H1 (cell line): ENCODE data around the gene AOAH. TPM values are rescaled to one million over a fixed set of nuclear protein-coding genes. Genes with fewer than 3 reads are reported as not detected.

Source experiments
- CTCF ChIA-PET: fragments of 300-600 bp; sonication (Branson Sonifier 250); formaldehyde crosslinking; loops from one replicate; lab custom pipeline; 2021; ENCODE audit not compliant: partially characterized antibody; lab: Charles Lee
- POLR2A ChIA-PET: fragments of 300-600 bp; sonication (Branson Sonifier 250); formaldehyde crosslinking; loops from one replicate; lab custom pipeline; 2021; ENCODE audit warnings: inconsistent platforms; ENCODE audit not compliant: partially characterized antibody; lab: Charles Lee
- DNase-seq, 2 experiments: peaks; one replicate each; pipeline versions ENCODE4 v3.0.0 to v3.0.0-alpha.2; 2010 to 2022; ENCODE audit warnings: low spot score in 2 of 2, low read depth in 1 of 2, mixed read lengths in 1 of 2
- FAIRE-seq: peaks from 2 replicates; lab custom pipeline; 2011; peaks lifted over from hg19 to GRCh38; lab: Jason Lieb, UNC
- H2AFZ ChIP-seq: 2 replicates; pipeline ENCODE4 v1.8.1; 2012; ENCODE audit warnings: low read length, inconsistent platforms
- H2AK5ac ChIP-seq: 2 replicates; pipeline ENCODE4 v1.6.1; 2013; ENCODE audit warnings: low read depth, low read length
- H2BK120ac ChIP-seq: replicated peaks from 2 replicates; pipeline ENCODE3; 2013; ENCODE audit warnings: low read depth, low read length, inconsistent platforms
- H2BK12ac ChIP-seq: 2 replicates; pipeline ENCODE4 v1.6.1; 2013; ENCODE audit warnings: low read depth, low read length
- H2BK15ac ChIP-seq: 2 replicates; pipeline ENCODE4 v1.6.1; 2013; ENCODE audit warnings: low read length
- H2BK20ac ChIP-seq: 2 replicates; pipeline ENCODE4 v1.6.1; 2013; ENCODE audit warnings: low read length
- H2BK5ac ChIP-seq: 2 replicates; pipeline ENCODE4 v1.6.1; 2013; ENCODE audit warnings: low read depth, low read length
- H3K14ac ChIP-seq: 2 replicates; pipeline ENCODE4 v1.6.1; 2013; ENCODE audit warnings: inconsistent platforms; ENCODE audit not compliant: insufficient read length
- H3K18ac ChIP-seq: 2 replicates; pipeline ENCODE4 v1.6.1; 2013; ENCODE audit warnings: low read length; ENCODE audit errors: extremely low read depth
- H3K23ac ChIP-seq: 2 replicates; pipeline ENCODE4 v1.6.1; 2013; ENCODE audit warnings: inconsistent platforms; ENCODE audit not compliant: insufficient read length
- H3K23me2 ChIP-seq: 2 replicates; pipeline ENCODE4 v1.6.1; 2013; ENCODE audit warnings: low read depth, low read length
- H3K27ac ChIP-seq: 2 replicates; pipeline ENCODE4 v1.6.1; 2011; ENCODE audit warnings: low read depth, low read length, inconsistent platforms
- H3K27me3 ChIP-seq, 4 experiments: replicated peaks in 1 of 4; 1 replicate in 1 of 4; 2 replicates in 3 of 4; pipeline versions ENCODE4 v1.6.1 to v1.8.1; 2011 to 2013; ENCODE audit warnings: low read length in 3 of 4, mild to moderate bottlenecking in 3 of 4, inconsistent platforms in 2 of 4, mixed read lengths in 2 of 4, moderate library complexity in 1 of 4; ENCODE audit not compliant: control insufficient read depth in 3 of 4, insufficient read depth in 3 of 4; ENCODE audit errors: extremely low read depth in 1 of 4
- H3K36me3 ChIP-seq, 4 experiments: 2 replicates each; pipeline versions ENCODE4 v1.6.1 to v1.8.1; 2011 to 2013; ENCODE audit warnings: mild to moderate bottlenecking in 4 of 4, low read length in 3 of 4, moderate library complexity in 2 of 4, control low read depth in 1 of 4, inconsistent platforms in 1 of 4; ENCODE audit not compliant: insufficient read depth in 4 of 4, control insufficient read depth in 2 of 4
- H3K4ac ChIP-seq: replicated peaks from 2 replicates; pipeline ENCODE3; 2013; ENCODE audit warnings: low read length, low read depth, mixed read lengths, inconsistent platforms; ENCODE audit not compliant: insufficient read length
- H3K4me1 ChIP-seq, 4 experiments: replicated peaks in 1 of 4; 1 replicate in 1 of 4; 2 replicates in 3 of 4; pipeline versions ENCODE4 v1.6.1 to v1.8.1; 2011 to 2013; ENCODE audit warnings: low read length in 3 of 4, inconsistent platforms in 2 of 4, mixed read lengths in 1 of 4; ENCODE audit not compliant: insufficient read depth in 4 of 4, control insufficient read depth in 3 of 4
- H3K4me2 ChIP-seq, 2 experiments: 2 replicates each; pipeline versions ENCODE4 v1.6.1 to v1.8.1; 2011 to 2013; ENCODE audit warnings: low read depth in 2 of 2, low read length in 2 of 2, control low read depth in 1 of 2, inconsistent platforms in 1 of 2, mild to moderate bottlenecking in 1 of 2; ENCODE audit not compliant: insufficient read depth in 1 of 2
- H3K4me3 ChIP-seq, 4 experiments: fragments of 200-600, 300-600 bp in 1 of 4; sonication (generic), shearing (Covaris generic), sonication (Bioruptor Twin) in 1 of 4; 2 replicates each; pipeline versions ENCODE4 v1.5.1 to v1.8.1; 2011 to 2016; ENCODE audit warnings: low read length in 4 of 4, low read depth in 3 of 4, control low read depth in 2 of 4, inconsistent platforms in 2 of 4, mild to moderate bottlenecking in 2 of 4, mixed read lengths in 1 of 4, moderate library complexity in 1 of 4; ENCODE audit not compliant: insufficient read depth in 2 of 4; ENCODE audit errors: extremely low read depth in 1 of 4
- H3K56ac ChIP-seq: replicated peaks from 2 replicates; pipeline ENCODE3; 2013; ENCODE audit warnings: low read depth, mild to moderate bottlenecking, mixed read lengths, low read length, inconsistent platforms; ENCODE audit not compliant: insufficient read length
- H3K79me1 ChIP-seq: 2 replicates; pipeline ENCODE4 v1.6.1; 2013; ENCODE audit warnings: low read depth, low read length, control low read depth
- H3K79me2 ChIP-seq, 2 experiments: 2 replicates each; pipeline versions ENCODE4 v1.6.1 to v1.8.1; 2012 to 2013; ENCODE audit warnings: low read length in 2 of 2, mild to moderate bottlenecking in 2 of 2, inconsistent platforms in 1 of 2; ENCODE audit not compliant: insufficient read depth in 2 of 2, control insufficient read depth in 1 of 2
- H3K9ac ChIP-seq, 4 experiments: replicated peaks in 1 of 4; 1 replicate in 1 of 4; 2 replicates in 3 of 4; pipeline versions ENCODE4 v1.6.1 to v1.8.1; 2011 to 2013; ENCODE audit warnings: low read depth in 3 of 4, low read length in 3 of 4, control low read depth in 2 of 4, mild to moderate bottlenecking in 2 of 4, moderate library complexity in 2 of 4, inconsistent platforms in 1 of 4; ENCODE audit errors: extremely low read depth in 1 of 4
- H3K9me3 ChIP-seq, 2 experiments: 2 replicates each; pipeline versions ENCODE4 v1.6.1 to v1.8.1; 2012 to 2013; ENCODE audit warnings: mild to moderate bottlenecking in 2 of 2, moderate library complexity in 2 of 2, control low read depth in 1 of 2, inconsistent platforms in 1 of 2, low read depth in 1 of 2, low read length in 1 of 2, mixed read lengths in 1 of 2; ENCODE audit not compliant: insufficient read depth in 2 of 2
- H4K20me1 ChIP-seq, 2 experiments: replicated peaks in 1 of 2; 2 replicates each; pipeline versions ENCODE3 to v1.8.1; 2011 to 2013; ENCODE audit warnings: inconsistent platforms in 2 of 2, low read length in 2 of 2, mild to moderate bottlenecking in 1 of 2; ENCODE audit not compliant: insufficient read depth in 2 of 2, control insufficient read depth in 1 of 2
- H4K5ac ChIP-seq: 2 replicates; pipeline ENCODE4 v1.6.1; 2013; ENCODE audit warnings: low read length, low read depth, mixed read lengths, inconsistent platforms; ENCODE audit not compliant: insufficient read length
- H4K8ac ChIP-seq: 2 replicates; pipeline ENCODE4 v1.8.0; 2013; ENCODE audit warnings: mild to moderate bottlenecking, moderate library complexity, low read length, inconsistent platforms; ENCODE audit not compliant: insufficient read depth; ENCODE audit errors: extremely low read depth
- H4K91ac ChIP-seq: replicated peaks from 2 replicates; pipeline ENCODE3; 2013; ENCODE audit warnings: low read length, mixed read lengths, inconsistent platforms; ENCODE audit not compliant: insufficient read length
- CBX5 ChIP-seq: fragments of 300-800, 300-1000 bp; sonication (generic); IDR thresholded peaks from 2 replicates; pipeline ENCODE4 v1.7.1; 2016; ENCODE audit warnings: antibody characterized with exemption, low read length, low read depth
- E2F6 ChIP-seq: IDR thresholded peaks from 2 replicates; pipeline ENCODE4 v1.6.1; 2012; ENCODE audit warnings: inconsistent platforms
- HDAC6 ChIP-seq: IDR thresholded peaks from one replicate; pipeline ENCODE4 v1.7.1; 2012; ENCODE audit warnings: low read depth, mild to moderate bottlenecking, inconsistent platforms, low read length, moderate library complexity
- KDM4A ChIP-seq: IDR thresholded peaks from one replicate; pipeline ENCODE4 v1.7.1; 2012; ENCODE audit warnings: low read depth, mild to moderate bottlenecking, moderate library complexity, low read length, inconsistent platforms; ENCODE audit not compliant: severe bottlenecking
- RAD21 ChIP-seq, 2 experiments: IDR thresholded peaks in 1 of 2; conservative IDR thresholded peaks in 1 of 2; 2 replicates each; pipeline ENCODE4 v1.6.1; 2011; ENCODE audit warnings: low read depth in 2 of 2, low read length in 2 of 2, improper control_type of control experiment in 1 of 2, inconsistent platforms in 1 of 2, mild to moderate bottlenecking in 1 of 2, moderate library complexity in 1 of 2
- TEAD4 ChIP-seq: IDR thresholded peaks from 2 replicates; pipeline ENCODE4 v1.6.1; 2012; ENCODE audit warnings: low read depth, low read length, inconsistent platforms, mixed read lengths
- YY1 ChIP-seq: IDR thresholded peaks from 2 replicates; pipeline ENCODE4 v1.6.1; 2011; ENCODE audit warnings: low read depth, mild to moderate bottlenecking, low read length
- WGBS, 2 experiments: shearing (Covaris generic) in 1 of 2; methylation state at CpG; one replicate each; pipeline versions ENCODE4 v1.1.6 to v1.1.7; 2013 to 2015; ENCODE audit warnings: low lambda C conversion rate in 2 of 2, mixed read lengths in 2 of 2, inconsistent platforms in 1 of 2, low coverage in 1 of 2, missing lambda C conversion rate in 1 of 2; ENCODE audit not compliant: insufficient replicate concordance in 2 of 2, insufficient coverage in 1 of 2, insufficient read length in 1 of 2; ENCODE audit errors: extremely low coverage in 1 of 2, missing lambda C conversion rate in 1 of 2; 5-methylcytosine and 5-hydroxymethylcytosine counted together
- polyA plus RNA-seq, 7 experiments: library from polyadenylated mRNA; depleted of rRNA in 3 of 7; stranded (reverse) in 5 of 7; unstranded in 2 of 7; fragments of >200 nt in 5 of 7; fragments of 200-250 nt in 2 of 7; gene quantifications; 1 replicate in 5 of 7; 2 replicates in 1 of 7; 4 replicates in 1 of 7; pipeline versions ENCODE4 v1.2.1 to v1.2.3, GENCODE V29; 2011 to 2013; ENCODE audit warnings: missing spikeins in 2 of 7, mixed read lengths in 2 of 7
- total RNA-seq: library from RNA; stranded (reverse); fragmentation: NEBNext Ultra II Directional; extraction: Animal tissue kit (Norgen Biotek cat#: 25700); gene quantifications from 2 replicates; pipeline ENCODE4 v1.2.1, GENCODE V29; 2021

Gene AOAH
- total and polyA plus RNA-seq, 2 of the 8 experiments (the other 6 are each of a cell fraction or from before 2014, with no cell fraction given), result 0.08 TPM; not detected in 1

DNA sequence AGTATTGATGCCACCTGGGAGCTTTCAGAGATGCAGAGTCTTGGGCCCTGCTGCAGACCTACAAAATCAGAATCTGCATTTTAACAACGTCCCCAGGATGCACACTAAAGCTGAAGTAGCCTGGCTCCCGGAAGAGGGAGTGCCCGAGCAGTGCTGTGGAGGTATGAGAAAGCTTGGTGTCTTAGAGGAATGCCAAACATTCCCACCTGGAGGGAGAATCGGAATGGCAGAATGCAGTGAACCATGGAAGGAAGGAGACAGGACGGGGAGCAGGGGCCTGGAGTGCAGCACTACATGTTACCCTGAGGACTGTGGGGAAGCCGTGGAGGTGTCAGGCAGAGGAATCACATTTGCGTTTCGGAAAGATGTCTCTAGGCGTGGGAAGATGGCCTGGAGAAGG lies 90.9 kb downstream of the AOAH start:
- Histone ChIP-seq H3K4me1 (peaks cover 4 to 15% (median 11%) of the 10 kb centered on the region in 4 experiments), H3K79me1 (no peaks in the 10 kb centered on the region), H3K4me2 (0 out of 4 replicates have a peak overlapping the region, but pooled peaks of 1 of the 2 experiments have one; percentile 7), H2BK5ac (peak overlapping the region; percentile 62; the same call in 1 of the 2 replicates), H3K18ac (no peak overlapping the region; the same call in none of the 2 replicates), H3K27me3 (no peaks in the 10 kb centered on the region), H3K56ac (no peak overlapping the region), H4K91ac (no peak overlapping the region), H2BK12ac (peak overlapping the region; percentile 91; the same call in 1 of the 2 replicates), H2AK5ac (peak overlapping the region; percentile 93), H2AFZ (no peak overlapping the region), H3K23ac (no peak overlapping the region), H3K23me2 (no peaks in the 10 kb centered on the region), H3K4me3 (no peak overlapping the region), H3K9me3 (no peaks in the 10 kb centered on the region), H3K36me3 (no peaks in the 10 kb centered on the region; a peak in 1 of 8 replicates), H2BK20ac (peak overlapping the region; percentile 94), H3K14ac (no peak overlapping the region), H4K8ac (no peak overlapping the region), H4K5ac (no peak overlapping the region), H2BK15ac (no peak overlapping the region), H3K27ac (no peak overlapping the region), H2BK120ac (no peak overlapping the region), H4K20me1 (no peaks in the 10 kb centered on the region), H3K4ac (no peak overlapping the region), H3K9ac (no peak overlapping the region), H3K79me2 (no peaks in the 10 kb centered on the region)
- ChIA-PET POLR2A (interaction anchor here (1.0 to 1.1 kb wide), 2 partner anchors 21 to 49 kb away, joined by 3 read pairs; no protein-coding TSS in a partner anchor), CTCF (interaction anchor here (0.9 to 1.4 kb wide), 3 partner anchors 40 to 565 kb away, joined by 3 to 8 read pairs (median 3); no protein-coding TSS in a partner anchor)
- WGBS, 2 experiments, result 58% methylated on average over 9 of the region's 9 CpGs; no CpG with 5 or more reads in 1 of the 2 experiments
- FAIRE-seq, result peak; percentile 39
- TF ChIP-seq HDAC6, result no peak
- no peak for TF ChIP-seq CBX5
- TF ChIP-seq YY1, result peak; percentile 53
- TF ChIP-seq KDM4A, result no peak
- no peak for TF ChIP-seq E2F6
- peak; percentile 99 for TF ChIP-seq TEAD4
- TF ChIP-seq RAD21 (IDR thresholded peaks at IDR 0.05 in 1 of 2, conservative IDR thresholded peaks at IDR 0.05 in 1 of 2; ENCODE audit: low read depth in 2 of 2, low read length in 2 of 2), result peak; percentile 19 to 29; a peak in 3 of 4 replicates
- peak; percentile 27 to 57 for DNase-seq
